ENCODE results near the gene LST1. TPM values are rescaled to one million over a fixed set of nuclear protein-coding genes. Genes with fewer than 3 reads are reported as not detected.

Gene LST1
- total and polyA plus RNA-seq, 2 donors (not counting 1 experiment from before 2014, with no cell fraction given), result not detected

- Histone ChIP-seq H3K36me3 (ENCODE audit: control insufficient read depth, insufficient read depth, low read length) (peaks cover 66% of the 10 kb centered on the region), H3K9me3 (ENCODE audit: control insufficient read depth, insufficient read depth, low read depth, low read length) (no peaks in the 10 kb centered on the region), H2AFZ (ENCODE audit: low read length) (no peak overlapping the region), H3K79me2 (ENCODE audit: control insufficient read depth, insufficient read depth, low read length) (peaks cover 28% of the 10 kb centered on the region), H4K20me1 (ENCODE audit: control insufficient read depth, extremely low read depth, insufficient read depth, low read length) (no peaks in the 10 kb centered on the region), H3K4me2 (ENCODE audit: extremely low read depth, insufficient read depth, low read length) (no peak overlapping the region), H3K4me1 (ENCODE audit: control insufficient read depth, extremely low read depth, insufficient read depth, low read length) (peaks cover 2% of the 10 kb centered on the region), H3K9ac (ENCODE audit: insufficient read depth, low read length) (no peak overlapping the region), H3K4me3 (replicated peaks in 1 of 4; ENCODE audit: control extremely low read depth in 1 of 4, insufficient read depth in 1 of 4, low read depth in 3 of 4, low read length in 4 of 4) (no peak overlapping the region), H3K27me3 (ENCODE audit: control insufficient read depth, insufficient read depth, low read length) (no peaks in the 10 kb centered on the region), H3K27ac (ENCODE audit: insufficient read depth, low read length) (no peak overlapping the region)
- no peak for DNase-seq (ENCODE audit: low read depth in 2 of 2)
- TF ChIP-seq CTCF (conservative IDR thresholded peaks at IDR 0.05 in 1 of 2, IDR thresholded peaks at IDR 0.05 in 1 of 2; ENCODE audit: low read depth in 1 of 2, low read length in 2 of 2) (no peak), EZH2 (IDR thresholded peaks at IDR 0.05; ENCODE audit: low read length, missing control alignments) (no peak)
Observed at GRCh38 chr6:31630177-31630934, 44.3 kb downstream of the LST1 start.

- H4K20me1 ChIP-seq (ENCODE audit: control insufficient read depth, extremely low read depth, insufficient read depth, low read length), result no peaks in the 10 kb centered on the region
- DNase-seq (ENCODE audit: low read depth in 2 of 2), result no peak
- H3K4me2 ChIP-seq (ENCODE audit: extremely low read depth, insufficient read depth, low read length), result no peak overlapping the region
- no peak overlapping the region for H3K9ac ChIP-seq (ENCODE audit: insufficient read depth, low read length)
- TF ChIP-seq EZH2 (IDR thresholded peaks at IDR 0.05; ENCODE audit: low read length, missing control alignments) (no peak), CTCF (conservative IDR thresholded peaks at IDR 0.05 in 1 of 2, IDR thresholded peaks at IDR 0.05 in 1 of 2; ENCODE audit: low read depth in 1 of 2, low read length in 2 of 2) (no peak)
- no peaks in the 10 kb centered on the region for H3K27me3 ChIP-seq (ENCODE audit: control insufficient read depth, insufficient read depth, low read length)
- H3K9me3 ChIP-seq (ENCODE audit: control insufficient read depth, insufficient read depth, low read depth, low read length), result no peaks in the 10 kb centered on the region
- peaks cover 2% of the 10 kb centered on the region for H3K4me1 ChIP-seq (ENCODE audit: control insufficient read depth, extremely low read depth, insufficient read depth, low read length)
- no peak overlapping the region for H3K4me3 ChIP-seq (replicated peaks in 1 of 4; ENCODE audit: control extremely low read depth in 1 of 4, insufficient read depth in 1 of 4, low read depth in 3 of 4, low read length in 4 of 4)
- H3K27ac ChIP-seq (ENCODE audit: insufficient read depth, low read length), result no peak overlapping the region
- peaks cover 64% of the 10 kb centered on the region for H3K36me3 ChIP-seq (ENCODE audit: control insufficient read depth, insufficient read depth, low read length)
- peaks cover 22% of the 10 kb centered on the region for H3K79me2 ChIP-seq (ENCODE audit: control insufficient read depth, insufficient read depth, low read length)
- H2AFZ ChIP-seq (ENCODE audit: low read length), result no peak overlapping the region
Observed at GRCh38 chr6:31631209-31631608, 45.1 kb downstream of the LST1 start.

GRCh38 chr6:31631681-31632278 lies 45.7 kb downstream of the LST1 start:
- Histone ChIP-seq H4K20me1 (ENCODE audit: control insufficient read depth, extremely low read depth, insufficient read depth, low read length) (no peaks in the 10 kb centered on the region), H2AFZ (ENCODE audit: low read length) (no peak overlapping the region), H3K36me3 (ENCODE audit: control insufficient read depth, insufficient read depth, low read length) (peaks cover 67% of the 10 kb centered on the region), H3K27me3 (ENCODE audit: control insufficient read depth, insufficient read depth, low read length) (no peaks in the 10 kb centered on the region), H3K27ac (ENCODE audit: insufficient read depth, low read length) (no peak overlapping the region), H3K9ac (ENCODE audit: insufficient read depth, low read length) (no peak overlapping the region), H3K4me1 (ENCODE audit: control insufficient read depth, extremely low read depth, insufficient read depth, low read length) (peaks cover 2% of the 10 kb centered on the region), H3K4me2 (ENCODE audit: extremely low read depth, insufficient read depth, low read length) (no peak overlapping the region), H3K79me2 (ENCODE audit: control insufficient read depth, insufficient read depth, low read length) (peaks cover 19% of the 10 kb centered on the region), H3K9me3 (ENCODE audit: control insufficient read depth, insufficient read depth, low read depth, low read length) (no peaks in the 10 kb centered on the region), H3K4me3 (replicated peaks in 1 of 4; ENCODE audit: control extremely low read depth in 1 of 4, insufficient read depth in 1 of 4, low read depth in 3 of 4, low read length in 4 of 4) (no peak overlapping the region)
- no peak for DNase-seq (ENCODE audit: low read depth in 2 of 2)
- TF ChIP-seq EZH2 (IDR thresholded peaks at IDR 0.05; ENCODE audit: low read length, missing control alignments) (no peak), CTCF (conservative IDR thresholded peaks at IDR 0.05 in 1 of 2, IDR thresholded peaks at IDR 0.05 in 1 of 2; ENCODE audit: low read depth in 1 of 2, low read length in 2 of 2) (no peak)
